Nephron (organoid): ENCODE data around the gene NAA80.

Experiments
- H3K27ac Mint-ChIP-seq, 3 experiments: 2 replicates each; pipeline ENCODE4 v1.8.0; 2020; ENCODE audit warnings: mixed read lengths in 3 of 3, mild to moderate bottlenecking in 2 of 3, moderate library complexity in 1 of 3
- H3K27me3 Mint-ChIP-seq: 2 replicates; pipeline ENCODE4 v1.8.0; 2021; ENCODE audit warnings: low read depth, mild to moderate bottlenecking, moderate library complexity, mixed read lengths
- H3K36me3 Mint-ChIP-seq: 2 replicates; pipeline ENCODE4 v1.8.0; 2020; ENCODE audit warnings: low read depth, mixed read lengths
- H3K4me1 Mint-ChIP-seq: 2 replicates; pipeline ENCODE4 v1.8.0; 2020; ENCODE audit warnings: mixed read lengths
- H3K4me3 Mint-ChIP-seq, 3 experiments: 2 replicates each; pipeline ENCODE4 v1.8.0; 2020; ENCODE audit warnings: mild to moderate bottlenecking in 3 of 3, mixed read lengths in 3 of 3, moderate library complexity in 2 of 3
- H3K9me3 Mint-ChIP-seq: 2 replicates; pipeline ENCODE4 v1.8.0; 2020; ENCODE audit warnings: mixed read lengths
- CTCF ChIP-seq, 3 experiments: fragments of 200-600 bp; sonication (generic); IDR thresholded peaks; one replicate each; pipeline ENCODE4 v1.5.0; 2021; ENCODE audit warnings: antibody characterized with exemption in 3 of 3; ENCODE audit not compliant: unreplicated experiment in 3 of 3

The NAA80 gene

GRCh38 chr3:50331364-50331907 lies 32.2 kb upstream of the NAA80 start:
- no peak overlapping the region for H3K4me3 Mint-ChIP-seq
- no peaks in the 10 kb centered on the region for H3K9me3 Mint-ChIP-seq
- H3K27me3 Mint-ChIP-seq = no peaks in the 10 kb centered on the region
- peaks cover 25% of the 10 kb centered on the region for H3K4me1 Mint-ChIP-seq
- no peak overlapping the region for H3K27ac Mint-ChIP-seq
- TF ChIP-seq CTCF (IDR thresholded peaks at IDR 0.05; ENCODE audit: unreplicated experiment in 3 of 3) = no peak
- H3K36me3 Mint-ChIP-seq = peaks cover 10% of the 10 kb centered on the region

DNA sequence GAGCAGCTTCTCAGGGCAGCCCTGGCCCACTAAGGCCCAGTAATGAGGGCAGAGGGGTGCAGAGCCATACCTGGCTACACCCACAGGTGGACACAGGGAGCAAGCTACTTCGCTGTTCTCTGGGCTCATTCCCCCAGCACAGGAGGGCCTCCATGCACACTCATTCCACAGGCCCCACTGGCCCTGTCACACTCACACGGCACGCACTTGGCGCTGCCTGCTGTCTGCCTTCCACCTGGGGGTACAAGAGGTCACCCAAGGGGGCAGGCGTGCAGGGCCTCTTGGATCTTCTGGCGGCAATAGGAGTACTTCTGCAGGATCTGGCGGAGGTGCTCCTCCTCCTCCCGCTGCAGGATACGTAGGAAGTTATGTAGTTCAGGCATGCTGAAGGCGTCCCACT lies 31.1 kb upstream of the NAA80 start:
- H3K4me1 Mint-ChIP-seq = peaks cover 19% of the 10 kb centered on the region
- H3K27me3 Mint-ChIP-seq = no peaks in the 10 kb centered on the region
- peaks cover 10% of the 10 kb centered on the region for H3K36me3 Mint-ChIP-seq
- H3K4me3 Mint-ChIP-seq = peak overlapping the region in 2 of 3 experiments; percentile 42 to 56
- H3K9me3 Mint-ChIP-seq = no peaks in the 10 kb centered on the region
- TF ChIP-seq CTCF (IDR thresholded peaks at IDR 0.05; ENCODE audit: unreplicated experiment in 3 of 3) = no peak
- no peak overlapping the region for H3K27ac Mint-ChIP-seq

DNA sequence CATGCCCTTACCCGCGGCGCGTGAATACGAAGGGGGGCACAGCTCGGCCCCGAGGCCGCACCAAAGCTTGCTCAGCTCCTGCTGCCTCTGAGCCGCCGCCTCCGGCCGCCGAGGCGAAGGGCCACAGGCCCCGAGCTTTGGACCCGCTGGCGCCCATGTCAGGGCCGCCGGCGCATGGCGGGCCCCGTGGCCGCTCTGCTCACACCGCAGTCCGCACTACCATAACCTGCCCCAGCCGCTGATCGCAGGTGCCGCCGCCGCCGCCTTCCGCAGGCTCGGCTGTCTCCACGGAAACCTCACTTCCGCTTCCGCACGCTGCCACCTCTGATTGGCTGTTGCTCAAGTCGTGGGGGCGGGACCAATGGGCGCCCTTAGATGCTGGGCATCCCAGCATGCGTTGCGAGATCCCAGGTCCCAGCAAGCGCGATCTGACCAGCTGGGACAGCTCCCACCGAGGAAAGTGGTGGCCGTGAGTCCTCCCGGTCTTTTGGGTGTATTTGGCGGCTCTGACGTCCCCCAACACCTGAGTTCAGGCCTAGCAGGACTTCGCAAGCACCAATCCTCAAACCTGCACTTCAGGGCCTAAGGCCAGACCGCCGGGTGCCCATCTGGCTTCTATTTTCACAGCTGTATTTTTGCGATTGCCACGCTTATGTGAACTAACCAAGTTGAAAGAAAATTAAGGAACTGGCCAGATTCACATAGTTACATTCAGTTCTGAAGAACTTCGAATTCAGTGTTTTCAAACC lies 28.9 kb upstream of the NAA80 start, which contains the start of gene TUSC2:
TUSC2 (minus strand) TSS at position 281 of the 749 bp plus-strand sequence; CDS start at position 157, 124 bp downstream.
- H3K27me3 Mint-ChIP-seq = no peaks in the 10 kb centered on the region
- peaks cover 15% of the 10 kb centered on the region for H3K36me3 Mint-ChIP-seq
- no peak for TF ChIP-seq CTCF (IDR thresholded peaks at IDR 0.05; ENCODE audit: unreplicated experiment in 3 of 3)
- H3K4me1 Mint-ChIP-seq = peaks cover 19% of the 10 kb centered on the region
- no peaks in the 10 kb centered on the region for H3K9me3 Mint-ChIP-seq
- peak within 1 kb of the TSS; percentile 75 to 97 (median 91) for H3K27ac Mint-ChIP-seq
- H3K4me3 Mint-ChIP-seq = peak within 1 kb of the TSS; percentile 89 to 99 (median 96)

GRCh38 chr3:50327129-50327528 lies 27.9 kb upstream of the NAA80 start:
- peaks cover 22% of the 10 kb centered on the region for H3K4me1 Mint-ChIP-seq
- H3K27ac Mint-ChIP-seq = no peak overlapping the region
- H3K36me3 Mint-ChIP-seq = peaks cover 15% of the 10 kb centered on the region
- no peaks in the 10 kb centered on the region for H3K9me3 Mint-ChIP-seq
- H3K27me3 Mint-ChIP-seq = no peaks in the 10 kb centered on the region
- H3K4me3 Mint-ChIP-seq = peak overlapping the region; percentile 89 to 99 (median 96)
- TF ChIP-seq CTCF (IDR thresholded peaks at IDR 0.05; ENCODE audit: unreplicated experiment in 3 of 3) = no peak

DNA sequence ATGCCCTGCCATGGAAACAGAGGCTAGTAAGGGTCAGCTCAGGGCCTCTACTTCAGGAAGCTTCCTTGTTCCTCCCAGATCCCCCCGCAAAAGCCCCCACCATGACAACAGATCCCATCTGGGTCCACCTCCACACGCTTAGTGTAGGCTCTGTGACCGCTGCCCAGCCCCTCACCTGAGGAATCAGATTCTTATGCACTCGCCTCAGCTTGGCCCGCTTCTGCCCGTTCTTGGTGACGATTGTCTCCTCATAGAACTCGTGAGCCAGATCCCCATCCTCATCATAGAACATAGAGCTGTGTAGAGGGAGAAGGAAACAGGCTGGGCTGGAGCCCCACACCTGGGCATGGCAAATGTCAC lies 27.0 kb upstream of the NAA80 start:
- Mint-ChIP-seq H3K27ac (peak overlapping the region in 1 of 3 experiments; percentile 41), H3K9me3 (no peaks in the 10 kb centered on the region), H3K27me3 (no peaks in the 10 kb centered on the region), H3K4me1 (peaks cover 22% of the 10 kb centered on the region), H3K36me3 (peaks cover 14% of the 10 kb centered on the region), H3K4me3 (peak overlapping the region; percentile 51 to 99 (median 70))
- TF ChIP-seq CTCF (IDR thresholded peaks at IDR 0.05; ENCODE audit: unreplicated experiment in 3 of 3) = no peak
